NB4 (cell line): ENCODE measurements around the gene EPAS1.

ENCODE experiments used
- MYC ChIP-seq: IDR thresholded peaks from 2 replicates; pipeline ENCODE4 v1.6.1; 2011; ENCODE audit warnings: low read depth, low read length
- POLR2A ChIP-seq: IDR thresholded peaks from 2 replicates; pipeline ENCODE4 v1.6.1; 2011; ENCODE audit warnings: mild to moderate bottlenecking; ENCODE audit not compliant: insufficient read length; ENCODE audit errors: extremely low read depth
- TF ChIP-seq, protein P1 (sequence below): IDR thresholded peaks from one replicate; pipeline ENCODE4 v1.5.1; 2012; ENCODE audit warnings: low read depth, low read length
- TF ChIP-seq, protein P2 (sequence below): IDR thresholded peaks from 2 replicates; pipeline ENCODE4 v1.6.1; 2011; ENCODE audit warnings: low read depth, low read length

DNA sequence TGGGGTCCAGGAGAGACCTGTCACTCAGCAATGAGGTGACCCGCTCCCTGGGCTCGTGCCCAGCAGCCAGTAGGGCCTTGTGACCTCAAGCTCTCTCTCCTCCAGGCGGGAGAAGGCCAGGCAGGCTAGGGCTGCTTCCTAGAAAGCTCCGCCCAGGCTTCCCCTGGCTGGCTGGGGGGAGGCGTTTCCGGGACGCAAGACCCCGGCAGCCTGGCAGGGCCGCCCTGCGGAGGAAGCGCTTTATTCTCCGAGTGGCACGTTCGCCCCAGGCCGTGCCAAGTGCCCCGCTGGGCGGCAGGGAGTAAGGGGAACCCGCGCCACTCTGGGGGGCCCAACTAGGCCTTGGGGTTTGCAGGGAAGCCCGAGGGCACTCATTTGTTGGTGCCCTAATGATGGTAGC lies 21.2 kb upstream of the EPAS1 start:
- TF ChIP-seq, protein P1, sequence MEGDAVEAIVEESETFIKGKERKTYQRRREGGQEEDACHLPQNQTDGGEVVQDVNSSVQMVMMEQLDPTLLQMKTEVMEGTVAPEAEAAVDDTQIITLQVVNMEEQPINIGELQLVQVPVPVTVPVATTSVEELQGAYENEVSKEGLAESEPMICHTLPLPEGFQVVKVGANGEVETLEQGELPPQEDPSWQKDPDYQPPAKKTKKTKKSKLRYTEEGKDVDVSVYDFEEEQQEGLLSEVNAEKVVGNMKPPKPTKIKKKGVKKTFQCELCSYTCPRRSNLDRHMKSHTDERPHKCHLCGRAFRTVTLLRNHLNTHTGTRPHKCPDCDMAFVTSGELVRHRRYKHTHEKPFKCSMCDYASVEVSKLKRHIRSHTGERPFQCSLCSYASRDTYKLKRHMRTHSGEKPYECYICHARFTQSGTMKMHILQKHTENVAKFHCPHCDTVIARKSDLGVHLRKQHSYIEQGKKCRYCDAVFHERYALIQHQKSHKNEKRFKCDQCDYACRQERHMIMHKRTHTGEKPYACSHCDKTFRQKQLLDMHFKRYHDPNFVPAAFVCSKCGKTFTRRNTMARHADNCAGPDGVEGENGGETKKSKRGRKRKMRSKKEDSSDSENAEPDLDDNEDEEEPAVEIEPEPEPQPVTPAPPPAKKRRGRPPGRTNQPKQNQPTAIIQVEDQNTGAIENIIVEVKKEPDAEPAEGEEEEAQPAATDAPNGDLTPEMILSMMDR, result no peak
- no peak for TF ChIP-seq POLR2A
- TF ChIP-seq, protein P2, sequence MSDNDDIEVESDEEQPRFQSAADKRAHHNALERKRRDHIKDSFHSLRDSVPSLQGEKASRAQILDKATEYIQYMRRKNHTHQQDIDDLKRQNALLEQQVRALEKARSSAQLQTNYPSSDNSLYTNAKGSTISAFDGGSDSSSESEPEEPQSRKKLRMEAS, result no peak
- no peak for TF ChIP-seq MYC
